Gastroesophageal sphincter (tissue), 3 donors: Measurements from ENCODE around the gene CNTNAP2.

Experiments used
- CTCF ChIP-seq, 4 experiments: fragments of 200-600 bp in 2 of 4; fragments of 450-650 bp in 2 of 4; sonication (generic) in 1 of 4; IDR thresholded peaks; one replicate each; pipeline ENCODE4 v1.5.1; 2017 to 2019; ENCODE audit warnings: antibody characterized with exemption in 4 of 4, mild to moderate bottlenecking in 2 of 4, moderate library complexity in 2 of 4
- EP300 ChIP-seq: sonication (generic); formaldehyde crosslinking; IDR thresholded peaks from one replicate; pipeline ENCODE4 v1.6.1; 2017; ENCODE audit warnings: antibody characterized with exemption, mild to moderate bottlenecking
- POLR2A ChIP-seq, 2 donors: fragments of 450-650 bp; IDR thresholded peaks; one replicate each; pipeline ENCODE4 v1.6.1; 2017; ENCODE audit warnings: antibody characterized with exemption in 2 of 2, mild to moderate bottlenecking in 2 of 2, moderate library complexity in 1 of 2
- POLR2AphosphoS5 ChIP-seq: sonication (generic); formaldehyde crosslinking; IDR thresholded peaks from one replicate; pipeline ENCODE4 v1.6.1; 2017; ENCODE audit warnings: antibody characterized with exemption

- TF ChIP-seq CTCF (IDR thresholded peaks at IDR 0.05) (no peak), EP300 (no peak), POLR2A (IDR thresholded peaks at IDR 0.05) (no peak), POLR2AphosphoS5 (no peak)
Measured at GRCh38 chr7:146728611-146729010, 612.0 kb downstream of the CNTNAP2 start.
